ENCODE data around the gene TMPRSS2.

DNA sequence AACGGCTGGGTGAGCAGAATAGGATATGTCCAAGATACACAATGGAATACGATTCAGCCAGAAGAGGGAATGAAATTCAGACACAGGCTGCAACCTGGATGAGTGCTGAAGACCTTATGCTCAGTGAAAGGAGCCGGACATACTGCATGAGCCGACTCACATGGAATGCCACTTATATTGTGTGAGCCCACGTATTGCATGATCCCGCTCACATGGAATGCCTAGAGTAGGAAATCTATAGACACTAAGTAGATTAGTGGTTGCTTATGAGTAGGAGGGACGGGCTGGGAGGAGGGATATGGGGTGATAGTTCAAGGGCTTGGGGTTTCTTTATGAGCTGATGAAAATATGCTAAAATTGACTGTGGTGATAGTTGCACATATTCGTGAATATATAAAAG, 26.8 kb downstream of the TMPRSS2 start:
- TF ChIP-seq CTCF (tag by site-specific recombination; IDR thresholded peaks at IDR 0.05) = no peak
- no peak for TF ChIP-seq ZNF521 (tag by site-specific recombination; IDR thresholded peaks at IDR 0.05)
- no peak for TF ChIP-seq REST (tag by site-specific recombination; IDR thresholded peaks at IDR 0.05)

All from HEK293 (cell line).